ENCODE measurements around the gene SLC1A4.

DNA sequence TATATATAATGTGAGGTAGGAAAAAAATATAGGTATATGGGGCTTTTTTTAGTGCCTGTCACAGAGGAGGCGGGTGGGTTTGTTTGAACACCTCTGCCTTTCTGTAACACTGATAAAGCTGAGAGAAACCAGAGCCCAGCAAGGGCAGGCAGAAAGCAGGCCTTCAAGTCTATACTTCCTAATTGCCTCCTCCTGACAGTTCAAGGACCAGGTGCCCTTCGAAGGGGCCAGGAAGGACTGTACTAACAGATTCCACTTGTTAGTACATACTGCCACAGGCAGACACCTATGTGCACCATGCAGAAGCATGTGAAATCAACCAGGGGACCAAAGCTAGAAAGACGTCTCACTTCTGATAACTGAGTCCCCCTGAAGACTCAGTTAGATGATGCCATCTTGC lies 13.8 kb downstream of the SLC1A4 start:
- TF ChIP-seq, protein P1, sequence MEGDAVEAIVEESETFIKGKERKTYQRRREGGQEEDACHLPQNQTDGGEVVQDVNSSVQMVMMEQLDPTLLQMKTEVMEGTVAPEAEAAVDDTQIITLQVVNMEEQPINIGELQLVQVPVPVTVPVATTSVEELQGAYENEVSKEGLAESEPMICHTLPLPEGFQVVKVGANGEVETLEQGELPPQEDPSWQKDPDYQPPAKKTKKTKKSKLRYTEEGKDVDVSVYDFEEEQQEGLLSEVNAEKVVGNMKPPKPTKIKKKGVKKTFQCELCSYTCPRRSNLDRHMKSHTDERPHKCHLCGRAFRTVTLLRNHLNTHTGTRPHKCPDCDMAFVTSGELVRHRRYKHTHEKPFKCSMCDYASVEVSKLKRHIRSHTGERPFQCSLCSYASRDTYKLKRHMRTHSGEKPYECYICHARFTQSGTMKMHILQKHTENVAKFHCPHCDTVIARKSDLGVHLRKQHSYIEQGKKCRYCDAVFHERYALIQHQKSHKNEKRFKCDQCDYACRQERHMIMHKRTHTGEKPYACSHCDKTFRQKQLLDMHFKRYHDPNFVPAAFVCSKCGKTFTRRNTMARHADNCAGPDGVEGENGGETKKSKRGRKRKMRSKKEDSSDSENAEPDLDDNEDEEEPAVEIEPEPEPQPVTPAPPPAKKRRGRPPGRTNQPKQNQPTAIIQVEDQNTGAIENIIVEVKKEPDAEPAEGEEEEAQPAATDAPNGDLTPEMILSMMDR (conservative IDR thresholded peaks at IDR 0.05; ENCODE audit: low read depth, low read length): no peak
- no peak for TF ChIP-seq EZH2 (IDR thresholded peaks at IDR 0.05; ENCODE audit: low read length, unreplicated experiment)
- no peak for TF ChIP-seq EZH2phosphoT487 (IDR thresholded peaks at IDR 0.05; ENCODE audit: borderline replicate concordance, low read length)
